Endothelial cell of umbilical vein (primary cell): ENCODE results near the gene SLC52A1. TPM values are rescaled to one million over a fixed set of nuclear protein-coding genes. Genes with fewer than 3 reads are reported as not detected.

Source experiments
- BruUV-seq: library from RNA; stranded (reverse); fragments of 400-500 nt; replicated peaks from 2 replicates; lab custom pipeline; 2021; lab: Mats Ljungman, UMichigan
- CTCF ChIA-PET: fragments of 300-600, 350-600 bp; sonication (Branson Sonifier 250); formaldehyde crosslinking; loops from one replicate; lab custom pipeline; 2021; ENCODE audit warnings: antibody characterized with exemption, inconsistent platforms; lab: Charles Lee
- POLR2A ChIA-PET: fragments of 300-600, 350-600 bp; sonication (Branson Sonifier 250); formaldehyde crosslinking; loops from one replicate; lab custom pipeline; 2021; ENCODE audit warnings: antibody characterized with exemption, inconsistent platforms; lab: Charles Lee
- DNase-seq: peaks from one replicate; pipeline ENCODE4 v3.0.0-alpha.2; 2011; ENCODE audit warnings: low read depth, low spot score
- FAIRE-seq: peaks from 2 replicates; lab custom pipeline; 2011; peaks lifted over from hg19 to GRCh38; lab: Jason Lieb, UNC
- H2AFZ ChIP-seq: 2 replicates; pipeline ENCODE4 v1.6.0; 2012; ENCODE audit warnings: low read depth, low read length, control low read depth, inconsistent platforms
- H3K27ac ChIP-seq: 2 replicates; pipeline ENCODE4 v1.5.1; 2011; ENCODE audit warnings: low read depth, mild to moderate bottlenecking, control low read depth, low read length, moderate library complexity; ENCODE audit not compliant: insufficient read depth
- H3K27me3 ChIP-seq, 2 experiments: 2 replicates each; pipeline versions ENCODE4 v1.6.0 to v1.6.1; 2011; ENCODE audit warnings: low read length in 2 of 2, mixed read lengths in 1 of 2; ENCODE audit not compliant: control insufficient read depth in 2 of 2, insufficient read depth in 2 of 2
- H3K36me3 ChIP-seq, 2 experiments: 2 replicates in 1 of 2; 3 replicates in 1 of 2; pipeline ENCODE4 v1.5.1; 2011; ENCODE audit warnings: low read length in 2 of 2, mild to moderate bottlenecking in 1 of 2, moderate library complexity in 1 of 2; ENCODE audit not compliant: control insufficient read depth in 2 of 2, insufficient read depth in 2 of 2; ENCODE audit errors: extremely low read depth in 1 of 2
- H3K4me1 ChIP-seq: 3 replicates; pipeline ENCODE4 v1.5.1; 2011; ENCODE audit warnings: mild to moderate bottlenecking, low read length; ENCODE audit not compliant: control insufficient read depth, insufficient read depth; ENCODE audit errors: extremely low read depth
- H3K4me2 ChIP-seq: 2 replicates; pipeline ENCODE4 v1.6.1; 2011; ENCODE audit warnings: low read length, control low read depth, mixed read lengths; ENCODE audit not compliant: insufficient read depth
- H3K4me3 ChIP-seq, 3 experiments: fragments of 200-600 bp in 1 of 3; sonication (generic), shearing (Covaris generic) in 1 of 3; replicated peaks in 1 of 3; 2 replicates each; pipeline ENCODE4 v1.5.1; 2011 to 2016; ENCODE audit warnings: control low read depth in 3 of 3, low read length in 3 of 3, mild to moderate bottlenecking in 2 of 3, inconsistent platforms in 1 of 3, low read depth in 1 of 3, moderate library complexity in 1 of 3; ENCODE audit not compliant: insufficient read depth in 1 of 3
- H3K79me2 ChIP-seq: 2 replicates; pipeline ENCODE4 v1.6.0; 2012; ENCODE audit warnings: low read length, inconsistent platforms; ENCODE audit not compliant: control insufficient read depth, insufficient read depth
- H3K9ac ChIP-seq: replicated peaks from 2 replicates; pipeline ENCODE3; 2011; ENCODE audit warnings: low read length, control low read depth; ENCODE audit not compliant: insufficient read depth; ENCODE audit errors: extremely low read depth
- H3K9me1 ChIP-seq: replicated peaks from 3 replicates; pipeline ENCODE4 v1.6.0; 2011; ENCODE audit warnings: mild to moderate bottlenecking, low read length; ENCODE audit not compliant: control insufficient read depth, insufficient read depth; ENCODE audit errors: extremely low read depth
- H3K9me3 ChIP-seq: replicated peaks from 2 replicates; pipeline ENCODE4 v1.5.1; 2012; ENCODE audit warnings: low read length, inconsistent platforms; ENCODE audit not compliant: control insufficient read depth, insufficient read depth
- H4K20me1 ChIP-seq: replicated peaks from 2 replicates; pipeline ENCODE3; 2011; ENCODE audit warnings: mild to moderate bottlenecking, low read length; ENCODE audit not compliant: control insufficient read depth, insufficient read depth; ENCODE audit errors: extremely low read depth
- EZH2 ChIP-seq: IDR thresholded peaks from 2 replicates; pipeline ENCODE4 v1.6.1; 2012; ENCODE audit warnings: borderline replicate concordance, low read depth, mild to moderate bottlenecking, moderate library complexity, low read length, inconsistent platforms; ENCODE audit not compliant: severe bottlenecking
- FOS ChIP-seq: IDR thresholded peaks from 2 replicates; pipeline ENCODE4 v1.6.1; 2011; ENCODE audit warnings: mild to moderate bottlenecking, low read length, moderate library complexity, borderline replicate concordance; ENCODE audit not compliant: insufficient read depth
- GATA2 ChIP-seq: IDR thresholded peaks from 2 replicates; pipeline ENCODE4 v1.7.0; 2011; ENCODE audit warnings: low read depth, mild to moderate bottlenecking, moderate library complexity, mixed read lengths, low read length; ENCODE audit not compliant: insufficient read length, insufficient read depth
- JUN ChIP-seq: IDR thresholded peaks from 2 replicates; pipeline ENCODE4 v1.6.1; 2011; ENCODE audit warnings: borderline replicate concordance, low read depth; ENCODE audit not compliant: insufficient read length, insufficient read depth
- MYC ChIP-seq: IDR thresholded peaks from one replicate; pipeline ENCODE4 v1.6.1; 2011; ENCODE audit warnings: mild to moderate bottlenecking, low read depth, low read length
- POLR2A ChIP-seq: IDR thresholded peaks from 2 replicates; pipeline ENCODE4 v1.6.1; 2012; ENCODE audit warnings: low read depth, mild to moderate bottlenecking, control low read depth, low read length
- POLR2AphosphoS5 ChIP-seq: IDR thresholded peaks from 2 replicates; pipeline ENCODE4 v1.6.1; 2012; ENCODE audit warnings: low read depth, mild to moderate bottlenecking, control low read depth, low read length, moderate library complexity; ENCODE audit not compliant: insufficient read depth
- dilution Hi-C: fragments of 300-500 bp; cut with MboI; formaldehyde crosslinking; loops from one replicate; pipeline ENCODE4 v1.15.0; 2019; ENCODE audit warnings: low sequenced_read_pairs; ENCODE audit not compliant: extremely low pct_ligation_motif_present
- intact Hi-C: fragments of 100-400 bp; cut with micrococcal nuclease; formaldehyde crosslinking; loops from one replicate; pipeline ENCODE4 v1.10.0; 2022
- polyA plus RNA-seq, 4 experiments: library from polyadenylated mRNA; depleted of rRNA in 3 of 4; stranded (reverse) in 3 of 4; unstranded in 1 of 4; fragments of >200 nt; gene quantifications; 2 replicates each; pipeline versions ENCODE4 v1.2.1 to v1.2.3, GENCODE V29; 2011 to 2012; ENCODE audit warnings: missing spikeins in 1 of 4
- total RNA-seq: library from RNA; stranded (reverse); gene quantifications from 2 replicates; pipeline ENCODE4 v1.2.3, GENCODE V29; 2021
- TF ChIP-seq, protein P1 (sequence below): IDR thresholded peaks from 2 replicates; pipeline ENCODE4 v1.6.1; 2011; ENCODE audit not compliant: insufficient read depth, insufficient read length
- TF ChIP-seq, protein P2 (sequence below), 2 donors: IDR thresholded peaks; 1 replicate in 1 of 2; 2 replicates in 1 of 2; pipeline ENCODE4 v1.5.1; 2011; ENCODE audit warnings: low read length in 2 of 2, mild to moderate bottlenecking in 2 of 2, moderate library complexity in 2 of 2, control low read depth in 1 of 2, inconsistent platforms in 1 of 2, low read depth in 1 of 2; ENCODE audit not compliant: insufficient read depth in 1 of 2; ENCODE audit errors: extremely low read depth in 1 of 2

SLC52A1 gene
- total and polyA plus RNA-seq, 2 donors (not counting 3 experiments of a cell fraction or from before 2014, with no cell fraction given): 0.04 TPM; not detected in 1

DNA sequence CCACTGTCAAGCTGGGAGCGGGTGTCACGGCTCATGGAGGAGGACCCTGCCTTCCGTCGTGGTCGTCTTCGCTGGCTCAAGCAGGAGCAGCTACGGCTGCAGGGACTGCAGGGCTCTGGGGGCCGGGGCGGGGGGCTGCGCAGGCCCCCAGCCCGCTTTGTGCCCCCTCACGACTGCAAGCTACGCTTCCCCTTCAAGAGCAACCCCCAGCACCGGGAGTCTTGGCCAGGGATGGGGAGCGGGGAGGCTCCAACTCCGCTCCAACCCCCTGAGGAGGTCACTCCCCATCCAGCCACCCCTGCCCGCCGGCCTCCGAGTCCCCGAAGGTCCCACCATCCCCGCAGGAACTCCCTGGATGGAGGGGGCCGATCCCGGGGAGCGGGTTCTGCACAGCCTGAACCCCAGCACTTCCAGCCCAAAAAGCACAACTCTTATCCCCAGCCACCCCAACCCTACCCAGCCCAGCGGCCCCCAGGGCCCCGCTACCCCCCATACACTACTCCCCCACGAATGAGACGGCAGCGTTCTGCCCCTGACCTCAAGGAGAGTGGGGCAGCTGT is 11.6 kb downstream of the SLC52A1 start:
- Histone ChIP-seq H3K9me1 (no peaks in the 10 kb centered on the region), H3K9ac (no peak overlapping the region), H3K79me2 (no peaks in the 10 kb centered on the region), H3K4me3 (no peak overlapping the region), H3K27ac (no peak overlapping the region), H3K9me3 (no peaks in the 10 kb centered on the region), H3K4me1 (no peaks in the 10 kb centered on the region), H3K27me3 (no peaks in the 10 kb centered on the region), H2AFZ (no peak overlapping the region), H3K36me3 (peaks cover 5 to 38% of the 10 kb centered on the region in 2 experiments), H3K4me2 (no peak overlapping the region), H4K20me1 (no peaks in the 10 kb centered on the region)
- dilution Hi-C loops: no loop called here
- TF ChIP-seq, protein P1, sequence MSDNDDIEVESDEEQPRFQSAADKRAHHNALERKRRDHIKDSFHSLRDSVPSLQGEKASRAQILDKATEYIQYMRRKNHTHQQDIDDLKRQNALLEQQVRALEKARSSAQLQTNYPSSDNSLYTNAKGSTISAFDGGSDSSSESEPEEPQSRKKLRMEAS: no peak
- TF ChIP-seq GATA2 (no peak), JUN (no peak), POLR2AphosphoS5 (no peak)
- DNase-seq: no peak
- ChIA-PET POLR2A (no interaction called here), CTCF (no interaction called here)
- FAIRE-seq: no peak
- no TSS peak for BruUV-seq
- intact Hi-C loops: no loop called here

DNA sequence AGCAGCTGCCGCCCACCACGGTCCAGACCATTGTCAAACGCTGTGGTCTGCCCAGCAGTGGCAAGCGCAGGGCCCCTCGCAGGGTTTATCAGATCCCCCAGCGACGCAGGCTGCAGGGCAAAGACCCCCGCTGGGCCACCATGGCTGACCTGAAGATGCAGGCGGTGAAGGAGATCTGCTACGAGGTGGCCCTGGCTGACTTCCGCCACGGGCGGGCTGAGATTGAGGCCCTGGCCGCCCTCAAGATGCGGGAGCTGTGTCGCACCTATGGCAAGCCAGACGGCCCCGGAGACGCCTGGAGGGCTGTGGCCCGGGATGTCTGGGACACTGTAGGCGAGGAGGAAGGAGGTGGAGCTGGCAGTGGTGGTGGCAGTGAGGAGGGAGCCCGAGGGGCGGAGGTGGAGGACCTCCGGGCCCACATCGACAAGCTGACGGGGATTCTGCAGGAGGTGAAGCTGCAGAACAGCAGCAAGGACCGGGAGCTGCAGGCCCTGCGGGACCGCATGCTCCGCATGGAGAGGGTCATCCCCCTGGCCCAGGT is 13.0 kb downstream of the SLC52A1 start:
- CTCF ChIA-PET: no interaction called here
- no peak for FAIRE-seq

More for the DNA sequence above, 13.0 kb downstream of the SLC52A1 start:
- dilution Hi-C loops (no loop called here), intact Hi-C loops (no loop called here)
- Histone ChIP-seq H3K79me2 (no peaks in the 10 kb centered on the region), H3K9ac (no peak overlapping the region), H3K4me2 (no peak overlapping the region), H3K9me3 (no peaks in the 10 kb centered on the region), H3K27me3 (no peaks in the 10 kb centered on the region), H3K36me3 (peaks cover 5 to 42% of the 10 kb centered on the region in 2 experiments), H4K20me1 (no peaks in the 10 kb centered on the region), H3K4me1 (no peaks in the 10 kb centered on the region), H3K9me1 (no peaks in the 10 kb centered on the region), H3K27ac (no peak overlapping the region), H2AFZ (no peak overlapping the region), H3K4me3 (no peak overlapping the region)
- POLR2A ChIA-PET: interaction anchor here (0.6 kb wide), 1 partner anchor 150 kb away, joined by 3 read pairs; no protein-coding TSS in a partner anchor
- BruUV-seq: no TSS peak
- DNase-seq: no peak
- TF ChIP-seq GATA2: no peak
- TF ChIP-seq, protein P2, sequence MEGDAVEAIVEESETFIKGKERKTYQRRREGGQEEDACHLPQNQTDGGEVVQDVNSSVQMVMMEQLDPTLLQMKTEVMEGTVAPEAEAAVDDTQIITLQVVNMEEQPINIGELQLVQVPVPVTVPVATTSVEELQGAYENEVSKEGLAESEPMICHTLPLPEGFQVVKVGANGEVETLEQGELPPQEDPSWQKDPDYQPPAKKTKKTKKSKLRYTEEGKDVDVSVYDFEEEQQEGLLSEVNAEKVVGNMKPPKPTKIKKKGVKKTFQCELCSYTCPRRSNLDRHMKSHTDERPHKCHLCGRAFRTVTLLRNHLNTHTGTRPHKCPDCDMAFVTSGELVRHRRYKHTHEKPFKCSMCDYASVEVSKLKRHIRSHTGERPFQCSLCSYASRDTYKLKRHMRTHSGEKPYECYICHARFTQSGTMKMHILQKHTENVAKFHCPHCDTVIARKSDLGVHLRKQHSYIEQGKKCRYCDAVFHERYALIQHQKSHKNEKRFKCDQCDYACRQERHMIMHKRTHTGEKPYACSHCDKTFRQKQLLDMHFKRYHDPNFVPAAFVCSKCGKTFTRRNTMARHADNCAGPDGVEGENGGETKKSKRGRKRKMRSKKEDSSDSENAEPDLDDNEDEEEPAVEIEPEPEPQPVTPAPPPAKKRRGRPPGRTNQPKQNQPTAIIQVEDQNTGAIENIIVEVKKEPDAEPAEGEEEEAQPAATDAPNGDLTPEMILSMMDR (IDR thresholded peaks at IDR 0.05; ENCODE audit: extremely low read depth in 1 of 2, insufficient read depth in 1 of 2, low read depth in 1 of 2, low read length in 2 of 2): no peak
- TF ChIP-seq FOS: no peak
- TF ChIP-seq, protein P1: no peak
- TF ChIP-seq EZH2: no peak
- TF ChIP-seq POLR2A: no peak
- TF ChIP-seq JUN: no peak
- no peak for TF ChIP-seq MYC
- TF ChIP-seq POLR2AphosphoS5: no peak
